ENCODE measurements around the gene MPRIP.

DNA sequence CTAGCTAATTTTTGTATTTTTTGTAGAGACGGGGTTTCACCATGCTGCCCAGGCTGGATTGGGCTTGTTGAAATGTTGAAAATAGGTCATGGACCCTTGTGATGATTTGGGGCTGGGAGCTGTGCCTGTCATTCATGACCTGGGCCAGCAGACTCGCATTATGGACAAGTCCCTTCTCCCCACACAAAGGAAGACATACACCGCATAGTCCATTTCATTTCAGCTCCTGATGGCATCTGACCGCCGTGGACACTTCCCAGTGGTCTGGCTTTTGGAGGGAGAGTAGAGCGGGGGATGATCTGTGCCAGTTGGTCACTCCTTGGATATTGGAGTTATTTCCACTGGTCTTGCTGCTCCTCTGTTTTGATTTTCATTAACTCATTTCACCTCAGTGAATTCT is 34.8 kb downstream of the MPRIP start:
- no peak for TF ChIP-seq EZH2 (IDR thresholded peaks at IDR 0.05; ENCODE audit: low read depth)
- TF ChIP-seq, protein P1, sequence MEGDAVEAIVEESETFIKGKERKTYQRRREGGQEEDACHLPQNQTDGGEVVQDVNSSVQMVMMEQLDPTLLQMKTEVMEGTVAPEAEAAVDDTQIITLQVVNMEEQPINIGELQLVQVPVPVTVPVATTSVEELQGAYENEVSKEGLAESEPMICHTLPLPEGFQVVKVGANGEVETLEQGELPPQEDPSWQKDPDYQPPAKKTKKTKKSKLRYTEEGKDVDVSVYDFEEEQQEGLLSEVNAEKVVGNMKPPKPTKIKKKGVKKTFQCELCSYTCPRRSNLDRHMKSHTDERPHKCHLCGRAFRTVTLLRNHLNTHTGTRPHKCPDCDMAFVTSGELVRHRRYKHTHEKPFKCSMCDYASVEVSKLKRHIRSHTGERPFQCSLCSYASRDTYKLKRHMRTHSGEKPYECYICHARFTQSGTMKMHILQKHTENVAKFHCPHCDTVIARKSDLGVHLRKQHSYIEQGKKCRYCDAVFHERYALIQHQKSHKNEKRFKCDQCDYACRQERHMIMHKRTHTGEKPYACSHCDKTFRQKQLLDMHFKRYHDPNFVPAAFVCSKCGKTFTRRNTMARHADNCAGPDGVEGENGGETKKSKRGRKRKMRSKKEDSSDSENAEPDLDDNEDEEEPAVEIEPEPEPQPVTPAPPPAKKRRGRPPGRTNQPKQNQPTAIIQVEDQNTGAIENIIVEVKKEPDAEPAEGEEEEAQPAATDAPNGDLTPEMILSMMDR (conservative IDR thresholded peaks at IDR 0.05), result no peak

Data from PC-9 (cell line).